ENCODE measurements around the gene INTS4.
"Not testable (repeated sequence)": the region's sequence is repeated elsewhere in the genome, so short reads cannot be mapped to it uniquely, and the experiment has no call there.

INTS4 gene

GRCh38 chr11:78023426-78023825 lies 29.0 kb upstream of the INTS4 start:
- DNase-seq (ENCODE audit: low read depth) = no peak

- DNase-seq (ENCODE audit: low read depth) = no peak
Observed at GRCh38 chr11:78022397-78023396, 28.2 kb upstream of the INTS4 start, which contains the start of gene KCTD14. Gene KCTD14 (minus strand): TSS chr11:78023276. CDS start chr11:78023249, 27 bp downstream.

GRCh38 chr11:78021611-78022010 lies 27.1 kb upstream of the INTS4 start:
- DNase-seq (ENCODE audit: low read depth) = no peak

GRCh38 chr11:78020246-78020645 lies 25.8 kb upstream of the INTS4 start:
- no peak for DNase-seq (ENCODE audit: low read depth)

GRCh38 chr11:78019808-78020207 lies 25.3 kb upstream of the INTS4 start:
- DNase-seq (ENCODE audit: low read depth) = no peak

- no peak for DNase-seq (ENCODE audit: low read depth)
Observed at GRCh38 chr11:78015878-78016277, 21.4 kb upstream of the INTS4 start.

- DNase-seq (ENCODE audit: low read depth) = not testable (repeated sequence)
Observed at GRCh38 chr11:78014937-78015520, 20.6 kb upstream of the INTS4 start.

GRCh38 chr11:78011301-78011700 lies 16.8 kb upstream of the INTS4 start:
- no peak for DNase-seq (ENCODE audit: low read depth)

- DNase-seq (ENCODE audit: low read depth) = no peak
Observed at GRCh38 chr11:78010755-78011154, 16.3 kb upstream of the INTS4 start.

- no peak for DNase-seq (ENCODE audit: low read depth)
Observed at GRCh38 chr11:78010304-78010703, 15.8 kb upstream of the INTS4 start.

- DNase-seq (ENCODE audit: low read depth) = no peak
Observed at GRCh38 chr11:78009062-78009461, 14.6 kb upstream of the INTS4 start.

GRCh38 chr11:78000193-78000592 lies 5.7 kb upstream of the INTS4 start:
- peak; percentile 20 for DNase-seq (ENCODE audit: low read depth)

GRCh38 chr11:77999446-78000030 lies 5.1 kb upstream of the INTS4 start:
- DNase-seq (ENCODE audit: low read depth) = no peak

- no peak for DNase-seq (ENCODE audit: low read depth)
Observed at GRCh38 chr11:77993902-77994301, 566 bp downstream of the INTS4 start.

GRCh38 chr11:77990981-77991380 lies 3.5 kb downstream of the INTS4 start:
- no peak for DNase-seq (ENCODE audit: low read depth)

GRCh38 chr11:77986456-77986855 lies 8.0 kb downstream of the INTS4 start:
- not testable (repeated sequence) for DNase-seq (ENCODE audit: low read depth)

- no peak for DNase-seq (ENCODE audit: low read depth)
Observed at GRCh38 chr11:77981346-77981947, 13.0 kb downstream of the INTS4 start.

- DNase-seq (ENCODE audit: low read depth) = no peak
Observed at GRCh38 chr11:77968337-77968736, 26.1 kb downstream of the INTS4 start.

- DNase-seq (ENCODE audit: low read depth) = no peak
Observed at GRCh38 chr11:77967753-77968152, 26.7 kb downstream of the INTS4 start.

- no peak for DNase-seq (ENCODE audit: low read depth)
Observed at GRCh38 chr11:77967121-77967520, 27.3 kb downstream of the INTS4 start.

- no peak for DNase-seq (ENCODE audit: low read depth)
Observed at GRCh38 chr11:77966338-77966737, 28.1 kb downstream of the INTS4 start.

- no peak for DNase-seq (ENCODE audit: low read depth)
Observed at GRCh38 chr11:77959434-77959833, 35.0 kb downstream of the INTS4 start.

All from activated gamma-delta T cell treated with anti-CD3 and anti-CD28 coated beads, Interleukin-2, amount 50 U/mL, for 16 hours (primary cell).